ENCODE data around the gene RAB33A. TPM values are rescaled to one million over a fixed set of nuclear protein-coding genes. Genes with fewer than 3 reads are reported as not detected.

The RAB33A gene
- total RNA-seq, 1 donor from 2014 or later, result 0.32 TPM

GRCh38 chrX:130155564-130155963 is 16.2 kb upstream of the RAB33A start:
- H3K36me3 ChIP-seq, result no peaks in the 10 kb centered on the region
- no peak overlapping the region for H3K27ac ChIP-seq
- no peak overlapping the region for H3K4me3 ChIP-seq
- H3K27me3 ChIP-seq, result no peaks in the 10 kb centered on the region
- DNase-seq (ENCODE audit: low spot score in 2 of 2), result no peak
- intact Hi-C loops (cut with DNase I), result no loop called here
- TF ChIP-seq, protein P1, sequence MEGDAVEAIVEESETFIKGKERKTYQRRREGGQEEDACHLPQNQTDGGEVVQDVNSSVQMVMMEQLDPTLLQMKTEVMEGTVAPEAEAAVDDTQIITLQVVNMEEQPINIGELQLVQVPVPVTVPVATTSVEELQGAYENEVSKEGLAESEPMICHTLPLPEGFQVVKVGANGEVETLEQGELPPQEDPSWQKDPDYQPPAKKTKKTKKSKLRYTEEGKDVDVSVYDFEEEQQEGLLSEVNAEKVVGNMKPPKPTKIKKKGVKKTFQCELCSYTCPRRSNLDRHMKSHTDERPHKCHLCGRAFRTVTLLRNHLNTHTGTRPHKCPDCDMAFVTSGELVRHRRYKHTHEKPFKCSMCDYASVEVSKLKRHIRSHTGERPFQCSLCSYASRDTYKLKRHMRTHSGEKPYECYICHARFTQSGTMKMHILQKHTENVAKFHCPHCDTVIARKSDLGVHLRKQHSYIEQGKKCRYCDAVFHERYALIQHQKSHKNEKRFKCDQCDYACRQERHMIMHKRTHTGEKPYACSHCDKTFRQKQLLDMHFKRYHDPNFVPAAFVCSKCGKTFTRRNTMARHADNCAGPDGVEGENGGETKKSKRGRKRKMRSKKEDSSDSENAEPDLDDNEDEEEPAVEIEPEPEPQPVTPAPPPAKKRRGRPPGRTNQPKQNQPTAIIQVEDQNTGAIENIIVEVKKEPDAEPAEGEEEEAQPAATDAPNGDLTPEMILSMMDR (IDR thresholded peaks at IDR 0.05), result no peak
- H3K4me1 ChIP-seq, result no peaks in the 10 kb centered on the region
- no peaks in the 10 kb centered on the region for H3K9me3 ChIP-seq

DNA sequence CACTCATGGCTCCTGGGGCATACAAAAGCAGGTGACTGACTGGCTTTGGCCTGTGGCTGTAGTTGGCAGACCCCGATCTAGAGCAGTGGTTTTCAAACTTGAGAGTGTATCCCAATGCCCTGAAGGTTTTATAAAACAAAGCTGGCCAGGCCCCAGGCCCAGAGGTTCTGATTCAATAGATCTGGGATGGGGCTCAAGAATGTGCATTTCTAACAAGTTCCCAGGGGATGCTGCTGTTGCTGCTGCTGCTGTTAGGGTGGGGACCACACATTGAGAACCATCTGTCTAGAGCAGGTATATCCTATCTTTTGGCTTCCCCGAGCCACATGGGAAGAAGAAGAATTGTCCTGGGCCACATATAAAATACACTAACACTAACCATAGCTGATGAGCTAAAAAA is 13.5 kb upstream of the RAB33A start:
- no peaks in the 10 kb centered on the region for H3K9me3 ChIP-seq
- H3K36me3 ChIP-seq, result no peaks in the 10 kb centered on the region
- no peak for DNase-seq (ENCODE audit: low spot score in 2 of 2)
- intact Hi-C loops (cut with DNase I), result no loop called here
- no peaks in the 10 kb centered on the region for H3K4me1 ChIP-seq
- H3K4me3 ChIP-seq, result no peak overlapping the region
- TF ChIP-seq, protein P1 (IDR thresholded peaks at IDR 0.05), result no peak
- H3K27ac ChIP-seq, result no peak overlapping the region
- no peaks in the 10 kb centered on the region for H3K27me3 ChIP-seq

GRCh38 chrX:130159776-130160175 is 12.0 kb upstream of the RAB33A start:
- Histone ChIP-seq H3K4me3 (no peak overlapping the region), H3K9me3 (no peaks in the 10 kb centered on the region), H3K4me1 (no peaks in the 10 kb centered on the region), H3K36me3 (no peaks in the 10 kb centered on the region), H3K27me3 (no peaks in the 10 kb centered on the region), H3K27ac (no peak overlapping the region)
- intact Hi-C loops (cut with DNase I), result no loop called here
- DNase-seq (ENCODE audit: low spot score in 2 of 2), result no peak
- TF ChIP-seq, protein P1 (IDR thresholded peaks at IDR 0.05), result no peak

DNA sequence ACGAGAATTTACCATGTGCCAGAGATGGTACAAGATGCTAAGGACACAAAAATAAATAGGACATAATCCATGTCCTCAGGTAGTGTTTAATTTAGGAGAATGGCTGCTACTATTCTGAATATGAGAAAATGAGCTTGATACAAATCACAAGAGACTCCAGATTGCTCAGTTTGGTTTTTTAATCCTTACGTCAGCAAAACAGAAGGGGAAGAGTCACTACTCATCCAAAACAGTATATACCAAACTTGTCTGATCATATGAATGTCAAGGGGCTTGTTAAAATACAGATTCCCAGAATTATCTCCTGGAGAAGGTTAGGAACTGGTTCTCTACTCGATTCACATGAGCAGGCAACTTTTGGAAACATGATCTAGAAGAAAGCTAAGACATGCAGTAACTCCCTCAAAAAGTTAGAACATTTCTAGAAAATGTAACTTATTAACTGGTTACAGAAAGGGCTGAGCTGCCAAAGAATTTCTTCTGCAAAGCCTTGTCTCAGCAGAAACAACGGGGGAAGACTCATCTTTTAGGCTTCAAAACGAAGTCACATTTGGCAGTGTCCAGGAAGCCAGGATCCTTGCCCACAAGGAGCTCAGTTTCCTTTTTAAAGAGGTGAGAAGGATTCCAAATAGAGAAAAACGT is 9.5 kb upstream of the RAB33A start:
- intact Hi-C loops (cut with DNase I), result no loop called here
- H3K36me3 ChIP-seq, result no peaks in the 10 kb centered on the region
- DNase-seq (ENCODE audit: low spot score in 2 of 2), result no peak
- TF ChIP-seq, protein P1 (IDR thresholded peaks at IDR 0.05), result no peak
- no peaks in the 10 kb centered on the region for H3K9me3 ChIP-seq
- H3K4me3 ChIP-seq, result no peak overlapping the region
- no peak overlapping the region for H3K27ac ChIP-seq
- no peaks in the 10 kb centered on the region for H3K27me3 ChIP-seq
- no peaks in the 10 kb centered on the region for H3K4me1 ChIP-seq

DNA sequence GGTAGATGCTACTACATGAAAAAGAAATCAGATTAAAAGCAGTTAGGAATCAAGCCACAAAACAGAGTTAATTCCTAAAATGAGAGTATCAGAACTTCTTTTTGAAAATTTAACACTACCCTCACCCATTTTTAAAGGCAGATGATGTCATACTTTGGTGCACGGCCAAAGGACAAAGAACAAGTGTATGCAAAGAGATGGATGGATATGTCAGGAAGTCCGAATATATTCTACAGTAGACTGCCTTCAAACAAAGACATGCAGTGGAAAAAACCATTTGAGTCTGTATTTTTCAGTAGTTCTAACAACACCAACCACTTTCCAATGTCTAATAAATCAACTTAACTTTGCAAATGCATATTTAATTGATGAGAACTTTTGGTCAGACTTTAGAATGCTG is 8.4 kb upstream of the RAB33A start:
- H3K36me3 ChIP-seq, result no peaks in the 10 kb centered on the region
- no peak overlapping the region for H3K4me3 ChIP-seq
- H3K27ac ChIP-seq, result no peak overlapping the region
- intact Hi-C loops (cut with DNase I), result no loop called here
- no peaks in the 10 kb centered on the region for H3K27me3 ChIP-seq
- no peak for DNase-seq (ENCODE audit: low spot score in 2 of 2)
- no peaks in the 10 kb centered on the region for H3K4me1 ChIP-seq
- TF ChIP-seq, protein P1 (IDR thresholded peaks at IDR 0.05), result no peak
- no peaks in the 10 kb centered on the region for H3K9me3 ChIP-seq
